MM.1S (cell line): ENCODE data around the gene BCL2A1.

ENCODE experiments used
- DNase-seq: peaks from one replicate; pipeline ENCODE4 v3.0.0-alpha.2; 2015
- H2AFZ ChIP-seq: fragments of 300-600 bp; sonication (generic); 2 replicates; pipeline ENCODE4 v1.6.0; 2016; ENCODE audit warnings: antibody characterized with exemption, low read length
- H3F3A ChIP-seq: fragments of 300-600 bp; sonication (generic); 2 replicates; pipeline ENCODE4 v1.6.1; 2016; ENCODE audit warnings: mild to moderate bottlenecking, antibody characterized with exemption, low read length, moderate library complexity, mixed read lengths; ENCODE audit not compliant: insufficient read depth
- H3K27ac ChIP-seq: fragments of 300-600 bp; sonication (generic); 2 replicates; pipeline ENCODE4 v1.5.1; 2016; ENCODE audit warnings: mild to moderate bottlenecking, low read length
- H3K27me3 ChIP-seq: fragments of 300-600 bp; sonication (generic); replicated peaks from 2 replicates; pipeline ENCODE4 v1.6.0; 2016; ENCODE audit warnings: low read length; ENCODE audit not compliant: insufficient read depth
- H3K36me3 ChIP-seq: fragments of 300-600 bp; sonication (generic); replicated peaks from 2 replicates; pipeline ENCODE4 v1.6.1; 2016; ENCODE audit warnings: mild to moderate bottlenecking, low read length, mixed read lengths; ENCODE audit not compliant: insufficient read depth
- H3K4me1 ChIP-seq: fragments of 300-600 bp; sonication (generic); 2 replicates; pipeline ENCODE4 v1.6.1; 2016; ENCODE audit warnings: low read length, mixed read lengths
- H3K4me2 ChIP-seq: fragments of 300-600 bp; sonication (generic); 2 replicates; pipeline ENCODE4 v1.6.0; 2016; ENCODE audit warnings: low read depth, low read length
- H3K4me3 ChIP-seq: fragments of 300-600 bp; sonication (generic); 2 replicates; pipeline ENCODE4 v1.5.1; 2016; ENCODE audit warnings: low read length, mixed read lengths
- H3K79me2 ChIP-seq: fragments of 300-600 bp; sonication (generic); 2 replicates; pipeline ENCODE4 v1.6.1; 2016; ENCODE audit warnings: mixed run types, low read length, mixed read lengths
- H3K9ac ChIP-seq: fragments of 300-600 bp; sonication (generic); 2 replicates; pipeline ENCODE4 v1.6.1; 2016; ENCODE audit warnings: low read length, mixed read lengths
- H3K9me2 ChIP-seq: fragments of 300-600 bp; sonication (generic); replicated peaks from 2 replicates; pipeline ENCODE4 v1.6.1; 2016; ENCODE audit warnings: mild to moderate bottlenecking, low read length, mixed read lengths; ENCODE audit not compliant: insufficient read depth
- H3K9me3 ChIP-seq: fragments of 300-600 bp; sonication (generic); replicated peaks from 2 replicates; pipeline ENCODE4 v1.6.1; 2016; ENCODE audit warnings: mild to moderate bottlenecking, low read length, mixed read lengths; ENCODE audit not compliant: insufficient read depth
- H4K20me1 ChIP-seq: fragments of 300-600 bp; sonication (generic); 2 replicates; pipeline ENCODE4 v1.6.1; 2016; ENCODE audit warnings: mild to moderate bottlenecking, low read length, moderate library complexity, mixed read lengths; ENCODE audit not compliant: insufficient read depth
- CTCF ChIP-seq: fragments of 300-600 bp; sonication (generic); IDR thresholded peaks from 2 replicates; pipeline ENCODE4 v1.5.1; 2016; ENCODE audit warnings: antibody characterized with exemption, low read length, mixed read lengths
- EZH2 ChIP-seq: fragments of 300-600 bp; sonication (generic); optimal IDR thresholded peaks from 2 replicates; pipeline ENCODE3; 2017; ENCODE audit warnings: low read depth, mild to moderate bottlenecking, antibody characterized with exemption, low read length, mixed read lengths
- EZH2phosphoT487 ChIP-seq: fragments of 300-600 bp; sonication (generic); IDR thresholded peaks from 2 replicates; pipeline ENCODE4 v1.6.1; 2018; ENCODE audit warnings: antibody characterized with exemption, low read length

BCL2A1 gene

GRCh38 chr15:79960502-79961212, 10.3 kb downstream of the BCL2A1 start:
- Histone ChIP-seq H3K9me2 (no peaks in the 10 kb centered on the region), H3K27me3 (no peaks in the 10 kb centered on the region), H3K9ac (no peak overlapping the region), H3K4me2 (no peak overlapping the region), H3K4me1 (no peaks in the 10 kb centered on the region), H2AFZ (no peak overlapping the region), H3K79me2 (no peaks in the 10 kb centered on the region), H3K27ac (no peak overlapping the region), H3F3A (no peaks in the 10 kb centered on the region), H3K9me3 (no peaks in the 10 kb centered on the region), H3K4me3 (no peak overlapping the region), H4K20me1 (no peaks in the 10 kb centered on the region), H3K36me3 (no peaks in the 10 kb centered on the region)
- no peak for DNase-seq
- TF ChIP-seq EZH2phosphoT487, result no peak
- no peak for TF ChIP-seq CTCF
- TF ChIP-seq EZH2, result no peak

GRCh38 chr15:79957741-79958140, 13.3 kb downstream of the BCL2A1 start:
- Histone ChIP-seq H3K27ac (no peak overlapping the region), H3K9me3 (no peaks in the 10 kb centered on the region), H3K79me2 (no peaks in the 10 kb centered on the region), H3K9ac (no peak overlapping the region), H3K4me3 (no peak overlapping the region), H3F3A (no peaks in the 10 kb centered on the region), H3K36me3 (no peaks in the 10 kb centered on the region), H3K27me3 (no peaks in the 10 kb centered on the region), H4K20me1 (no peaks in the 10 kb centered on the region), H2AFZ (no peak overlapping the region), H3K4me2 (no peak overlapping the region), H3K9me2 (no peaks in the 10 kb centered on the region), H3K4me1 (no peaks in the 10 kb centered on the region)
- no peak for DNase-seq
- TF ChIP-seq EZH2, result no peak
- TF ChIP-seq CTCF, result no peak
- TF ChIP-seq EZH2phosphoT487, result no peak

GRCh38 chr15:79956354-79956939, 14.5 kb downstream of the BCL2A1 start:
- H3K4me1 ChIP-seq, result no peaks in the 10 kb centered on the region
- H4K20me1 ChIP-seq, result no peaks in the 10 kb centered on the region
- H3K9me2 ChIP-seq, result no peaks in the 10 kb centered on the region
- no peaks in the 10 kb centered on the region for H3K36me3 ChIP-seq
- H3K9me3 ChIP-seq, result no peaks in the 10 kb centered on the region
- H3F3A ChIP-seq, result no peaks in the 10 kb centered on the region
- DNase-seq, result no peak
- no peak overlapping the region for H3K9ac ChIP-seq
- no peak overlapping the region for H3K27ac ChIP-seq
- no peaks in the 10 kb centered on the region for H3K79me2 ChIP-seq
- no peaks in the 10 kb centered on the region for H3K27me3 ChIP-seq
- no peak overlapping the region for H3K4me2 ChIP-seq
- no peak overlapping the region for H3K4me3 ChIP-seq
- no peak overlapping the region for H2AFZ ChIP-seq
- TF ChIP-seq EZH2phosphoT487 (no peak), CTCF (no peak), EZH2 (no peak)
